GM10248 (cell line): Measurements from ENCODE around the gene PRDX5.
"Not testable (repeated sequence)": the region's sequence is repeated elsewhere in the genome, so short reads cannot be mapped to it uniquely, and the experiment has no call there.

ENCODE experiments used
- CTCF ChIA-PET: fragments of 300-600 bp; sonication (Branson Sonifier 250); formaldehyde crosslinking; extraction: SDS; loops from one replicate; lab custom pipeline; 2021; ENCODE audit warnings: antibody characterized with exemption; lab: Yijun Ruan, JAX
- POLR2A ChIA-PET: fragments of 350-650 bp; sonication (Branson Sonifier 250); formaldehyde crosslinking; extraction: SDS; loops from one replicate; lab custom pipeline; 2020; ENCODE audit warnings: antibody characterized with exemption; lab: Yijun Ruan, JAX
- DNase-seq: peaks from one replicate; pipeline ENCODE4 v3.0.0; 2012; ENCODE audit errors: extremely low spot score
- TF ChIP-seq, protein P1 (sequence below): IDR thresholded peaks from 2 replicates; pipeline ENCODE4 v1.5.1; 2012; ENCODE audit warnings: mild to moderate bottlenecking, low read depth; ENCODE audit errors: extremely low read depth, missing control alignments, control extremely low read depth

The PRDX5 gene

GRCh38 chr11:64313491-64314145 lies 4.3 kb upstream of the PRDX5 start:
- ChIA-PET POLR2A (interaction anchor here (0.9 kb wide), 2 partner anchors 41 to 72 kb away, joined by 3 to 8 read pairs; partner anchors contain the start of gene FKBP2), CTCF (interaction anchor here (1.0 to 2.7 kb wide), 4 partner anchors 9 to 44 kb away, joined by 3 to 16 read pairs (median 8); no protein-coding TSS in a partner anchor)
- DNase-seq = no peak

GRCh38 chr11:64314146-64314804 lies 3.6 kb upstream of the PRDX5 start:
- CTCF ChIA-PET = interaction anchor here (0.9 to 4.1 kb wide), 3 partner anchors 10 to 63 kb away, joined by 3 to 28 read pairs (median 16); partner anchors contain the start of gene ESRRA
- POLR2A ChIA-PET = no interaction called here
- TF ChIP-seq, protein P1, sequence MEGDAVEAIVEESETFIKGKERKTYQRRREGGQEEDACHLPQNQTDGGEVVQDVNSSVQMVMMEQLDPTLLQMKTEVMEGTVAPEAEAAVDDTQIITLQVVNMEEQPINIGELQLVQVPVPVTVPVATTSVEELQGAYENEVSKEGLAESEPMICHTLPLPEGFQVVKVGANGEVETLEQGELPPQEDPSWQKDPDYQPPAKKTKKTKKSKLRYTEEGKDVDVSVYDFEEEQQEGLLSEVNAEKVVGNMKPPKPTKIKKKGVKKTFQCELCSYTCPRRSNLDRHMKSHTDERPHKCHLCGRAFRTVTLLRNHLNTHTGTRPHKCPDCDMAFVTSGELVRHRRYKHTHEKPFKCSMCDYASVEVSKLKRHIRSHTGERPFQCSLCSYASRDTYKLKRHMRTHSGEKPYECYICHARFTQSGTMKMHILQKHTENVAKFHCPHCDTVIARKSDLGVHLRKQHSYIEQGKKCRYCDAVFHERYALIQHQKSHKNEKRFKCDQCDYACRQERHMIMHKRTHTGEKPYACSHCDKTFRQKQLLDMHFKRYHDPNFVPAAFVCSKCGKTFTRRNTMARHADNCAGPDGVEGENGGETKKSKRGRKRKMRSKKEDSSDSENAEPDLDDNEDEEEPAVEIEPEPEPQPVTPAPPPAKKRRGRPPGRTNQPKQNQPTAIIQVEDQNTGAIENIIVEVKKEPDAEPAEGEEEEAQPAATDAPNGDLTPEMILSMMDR = no peak
- DNase-seq = no peak

More at GRCh38 chr11:64313491-64314145, 4.3 kb upstream of the PRDX5 start:
- TF ChIP-seq, protein P1 = no peak

- ChIA-PET POLR2A (interaction anchor here (0.6 kb wide), 1 partner anchor 10 kb away, joined by 6 read pairs; no protein-coding TSS in a partner anchor), CTCF (interaction anchor here (0.9 to 4.1 kb wide), 2 partner anchors 11 to 64 kb away, joined by 3 to 28 read pairs; partner anchors contain the start of gene ESRRA)
- TF ChIP-seq, protein P1 = no peak
- DNase-seq = no peak
These were observed 2.9 kb upstream of the PRDX5 start for GRCh38 chr11:64314805-64315561.

GRCh38 chr11:64315667-64316526 lies 2.0 kb upstream of the PRDX5 start:
- POLR2A ChIA-PET = interaction anchor here (0.6 kb wide), 1 partner anchor 9 kb away, joined by 6 read pairs; no protein-coding TSS in a partner anchor
- CTCF ChIA-PET = interaction anchor here (1.4 to 4.5 kb wide), 4 partner anchors 9 to 39 kb away, joined by 4 to 71 read pairs (median 20); partner anchors contain the start of gene ESRRA
- not testable (repeated sequence) for DNase-seq

GRCh38 chr11:64316672-64317324 lies 1.1 kb upstream of the PRDX5 start:
- no peak for DNase-seq
- POLR2A ChIA-PET = interaction anchor here (0.8 to 2.2 kb wide), 10 partner anchors 9 to 131 kb away, joined by 3 to 18 read pairs (median 7); partner anchors contain the start of genes ESRRA, FKBP2 and STIP1
- CTCF ChIA-PET = interaction anchor here (1.2 to 4.5 kb wide), 12 partner anchors 9 to 45 kb away, joined by 4 to 71 read pairs (median 10); partner anchors contain the start of genes ESRRA and RPS6KA4
- TF ChIP-seq, protein P1 = no peak
